Kidney tubule cell (primary cell): ENCODE data around the gene COL5A1.

Experiments
- DNase-seq: peaks from one replicate; pipeline ENCODE4 v3.0.0-alpha.2; 2018; ENCODE audit warnings: low spot score

Gene COL5A1

GRCh38 chr9:134742822-134743535 lies 101.4 kb downstream of the COL5A1 start:
- no peak for DNase-seq

GRCh38 chr9:134743853-134744252 lies 102.2 kb downstream of the COL5A1 start:
- DNase-seq, result no peak

DNA sequence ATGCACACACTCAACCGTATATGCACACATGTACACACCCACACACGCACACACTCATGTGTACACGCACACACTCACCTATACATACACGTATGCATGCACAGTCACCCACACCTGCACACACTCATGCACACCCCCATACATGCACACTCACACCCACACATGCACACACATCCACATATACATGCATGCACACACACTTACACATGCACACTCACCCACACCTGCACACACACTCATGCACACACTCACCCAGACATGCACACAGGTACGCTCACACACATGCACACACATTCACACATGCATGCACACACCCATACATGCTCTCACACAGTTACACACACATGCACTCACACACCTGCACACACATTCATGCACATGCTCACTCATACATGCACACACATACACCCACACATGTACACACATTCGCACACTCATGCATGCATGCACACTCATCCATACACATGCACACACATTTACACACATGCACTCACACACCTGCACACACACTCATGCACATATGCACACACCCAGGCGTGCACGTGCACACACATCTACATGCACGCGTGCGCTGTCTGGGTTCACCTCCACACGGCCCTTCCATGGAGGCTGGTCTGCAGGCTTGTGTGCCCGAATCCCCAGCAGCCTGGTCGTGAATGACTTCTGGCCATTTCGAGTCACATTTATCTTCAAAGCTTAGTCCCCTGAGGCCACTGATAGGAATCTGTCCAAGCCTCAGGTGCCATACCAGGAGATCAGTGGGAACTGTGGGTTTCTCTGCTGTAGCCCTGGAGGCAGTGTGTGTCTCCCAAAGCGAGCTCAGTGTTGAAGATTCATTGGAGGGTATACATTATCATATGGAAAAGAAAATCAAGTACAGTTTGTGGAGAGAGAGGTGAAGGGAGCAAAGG lies 103.0 kb downstream of the COL5A1 start:
- no peak for DNase-seq

DNA sequence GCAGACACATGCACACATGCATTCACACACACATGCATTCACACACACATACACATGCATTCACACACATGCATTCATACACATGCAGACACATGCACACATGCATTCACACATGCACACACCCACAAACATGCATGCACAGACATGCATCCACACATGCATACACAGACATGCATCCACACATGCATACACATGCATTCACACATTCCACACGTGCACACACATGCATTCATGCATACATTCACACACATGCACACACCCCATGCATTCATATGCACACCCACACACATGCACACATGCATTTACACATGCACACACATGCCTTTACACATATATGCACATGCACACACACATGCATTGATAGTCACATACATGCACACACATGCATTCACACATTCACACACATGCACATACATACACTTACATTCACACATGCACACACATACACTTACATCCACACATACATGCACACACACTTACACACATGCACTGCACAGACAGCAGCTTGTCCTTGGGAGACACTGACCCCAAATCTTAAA lies 106.4 kb downstream of the COL5A1 start:
- DNase-seq, result no peak

DNA sequence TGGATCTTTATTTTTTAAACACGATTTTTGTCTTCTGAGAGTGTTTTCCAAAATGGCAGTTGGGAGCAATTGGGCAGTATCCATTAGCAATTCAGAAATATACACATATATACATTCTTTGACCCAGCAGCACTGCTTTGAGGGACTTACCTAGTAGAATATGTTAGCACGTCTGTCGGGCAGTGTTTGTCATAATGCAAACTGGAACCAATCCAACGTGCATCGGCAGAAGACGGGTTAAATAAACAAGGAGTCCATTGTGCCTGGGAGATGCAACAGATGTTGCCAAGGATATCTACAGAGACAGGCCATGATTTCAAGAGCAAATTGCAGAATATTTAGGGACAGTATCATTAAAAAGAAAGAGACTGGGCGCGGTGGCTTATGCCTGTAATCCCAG lies 107.0 kb downstream of the COL5A1 start:
- DNase-seq, result no peak

- no peak for DNase-seq
Measured at GRCh38 chr9:134750450-134751155, 109.0 kb downstream of the COL5A1 start.

DNA sequence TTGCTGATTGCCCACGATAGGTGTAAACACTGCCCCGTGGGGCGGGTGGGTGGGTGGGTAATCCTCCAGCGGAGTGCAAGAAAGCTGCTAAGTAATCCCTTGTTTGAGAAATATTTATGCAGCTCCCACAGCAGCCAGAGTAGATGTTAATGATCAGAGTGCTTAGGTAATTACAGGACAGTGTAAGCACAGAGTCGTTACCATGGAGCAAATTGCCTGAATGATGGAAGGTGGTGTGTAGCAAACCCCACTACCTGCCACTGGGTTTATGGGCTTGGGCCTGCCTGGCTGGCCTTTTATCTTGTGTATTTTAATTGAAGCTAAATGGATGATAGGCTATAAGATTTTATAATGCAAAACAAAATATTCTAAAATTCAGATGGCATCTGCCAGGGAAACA lies 110.0 kb downstream of the COL5A1 start:
- DNase-seq, result no peak

DNA sequence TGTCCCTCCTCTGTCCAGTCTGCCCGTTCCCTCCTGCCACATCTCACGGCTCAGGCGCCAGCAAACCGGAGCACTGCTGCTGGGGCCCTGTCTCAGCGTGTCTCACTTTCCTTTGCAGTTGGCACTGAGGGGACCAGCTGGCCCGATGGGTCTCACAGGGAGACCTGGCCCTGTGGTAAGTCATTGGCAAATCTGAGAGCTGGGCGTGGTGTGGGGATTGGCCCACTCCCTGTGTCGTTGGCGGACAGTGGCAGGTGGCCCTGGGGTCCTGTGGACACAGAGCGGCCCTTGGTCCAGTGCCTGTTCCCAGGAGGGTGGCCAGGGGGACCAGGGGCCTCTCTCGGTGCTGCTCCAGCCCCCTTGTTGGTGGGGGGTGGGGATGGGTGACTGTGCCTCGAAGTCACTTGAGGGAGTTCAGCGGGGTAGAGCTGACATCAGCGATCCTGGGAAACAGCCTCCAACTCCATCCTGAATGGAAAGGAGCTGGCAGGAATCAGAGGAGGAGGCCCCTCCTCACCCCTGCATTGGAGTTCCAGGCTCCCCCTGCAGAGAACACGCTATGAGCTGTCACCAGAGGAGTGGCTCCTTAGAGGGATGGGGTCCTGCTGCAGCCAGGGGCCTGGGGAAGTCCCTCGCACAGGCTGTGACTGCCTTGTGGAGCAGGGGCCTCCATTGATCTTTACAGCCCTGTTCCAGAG lies 111.0 kb downstream of the COL5A1 start:
- no peak for DNase-seq

GRCh38 chr9:134753191-134753590 lies 111.6 kb downstream of the COL5A1 start:
- DNase-seq, result no peak

DNA sequence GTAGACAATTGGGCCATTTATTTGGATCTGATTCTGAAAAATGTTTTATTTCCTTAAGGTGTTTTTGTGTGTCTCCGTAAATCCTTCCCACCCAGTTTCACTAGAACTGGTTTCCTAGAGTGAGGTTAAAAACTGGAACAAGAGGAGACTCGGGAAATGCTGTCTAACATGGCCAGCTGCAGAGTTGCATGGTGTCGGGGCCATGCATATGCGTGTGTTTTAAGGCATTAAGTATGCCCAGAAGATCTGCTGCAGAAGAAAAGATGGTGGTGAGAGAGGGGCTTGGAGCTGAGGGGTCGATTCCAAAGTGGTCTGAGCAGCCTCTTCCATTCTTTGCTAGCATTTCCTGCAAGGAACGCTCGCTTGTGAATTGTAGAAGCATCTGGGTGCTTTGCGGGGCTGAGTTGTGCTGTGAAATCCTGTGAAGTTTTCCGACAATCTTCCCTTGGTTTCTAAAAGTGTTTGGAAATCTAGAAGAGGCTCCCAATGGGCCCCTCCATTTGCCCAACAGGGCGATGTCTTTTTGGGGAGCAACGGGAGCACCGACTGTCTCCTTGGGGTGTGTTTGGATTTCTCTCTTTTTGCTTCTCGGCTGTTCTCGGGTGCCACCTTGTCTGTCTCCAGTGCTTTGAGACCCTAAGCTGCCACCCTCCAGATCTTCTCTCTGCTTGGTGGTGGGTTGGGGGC lies 113.8 kb downstream of the COL5A1 start:
- no peak for DNase-seq

- no peak for DNase-seq
Measured at GRCh38 chr9:134756098-134756497, 114.5 kb downstream of the COL5A1 start.

DNA sequence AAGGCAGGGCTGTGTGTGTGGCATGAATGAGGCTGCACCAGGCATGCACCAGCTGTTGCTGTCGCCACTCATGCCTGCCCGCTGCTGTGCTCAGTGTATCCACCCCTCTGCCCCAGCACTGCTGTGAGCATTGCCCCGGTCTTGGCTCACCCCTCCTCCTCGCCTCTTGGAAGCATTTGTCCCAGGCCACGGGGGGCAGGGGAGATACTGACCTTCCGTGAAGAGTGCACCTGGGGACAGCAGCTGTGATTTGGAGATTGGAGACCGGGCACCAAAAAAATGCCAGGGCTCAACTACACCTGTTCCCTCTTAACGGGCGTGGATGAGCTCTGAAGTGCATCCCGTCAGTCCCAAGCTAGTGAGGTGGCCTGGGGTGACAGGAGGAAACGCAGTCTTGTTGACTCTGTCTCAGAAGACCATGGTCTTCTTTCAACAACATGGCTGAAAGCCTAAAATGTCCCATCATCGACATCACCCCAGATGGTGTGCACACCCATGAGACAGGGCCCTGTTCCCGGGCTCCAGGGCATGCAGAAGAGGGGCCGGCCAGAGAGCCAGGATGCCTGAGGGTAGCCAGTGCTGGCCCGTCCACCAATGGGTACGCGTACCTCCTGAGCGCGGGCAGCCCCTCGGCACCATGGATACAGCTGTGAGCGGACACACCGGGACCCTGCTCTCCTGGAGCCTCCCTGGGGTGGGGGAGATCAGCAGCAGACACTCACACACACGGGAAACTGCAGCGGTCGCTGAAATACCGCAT lies 115.8 kb downstream of the COL5A1 start:
- DNase-seq, result no peak

- no peak for DNase-seq
Measured at GRCh38 chr9:134758949-134759607, 117.5 kb downstream of the COL5A1 start.

DNA sequence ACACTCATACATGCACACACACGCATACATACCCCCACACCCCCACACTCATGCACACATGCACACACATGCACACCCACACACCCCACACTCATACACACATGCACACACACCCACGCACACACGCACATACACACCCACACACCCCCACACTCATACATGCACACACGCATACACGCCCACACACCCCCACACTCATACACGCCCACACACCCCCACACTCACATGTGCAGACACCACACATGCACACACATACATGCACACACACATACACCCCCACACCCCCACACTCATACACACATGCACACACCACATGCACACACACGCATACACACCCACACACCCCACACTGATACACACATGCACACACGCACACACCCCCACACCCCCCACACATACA lies 118.3 kb downstream of the COL5A1 start:
- DNase-seq, result no peak

DNA sequence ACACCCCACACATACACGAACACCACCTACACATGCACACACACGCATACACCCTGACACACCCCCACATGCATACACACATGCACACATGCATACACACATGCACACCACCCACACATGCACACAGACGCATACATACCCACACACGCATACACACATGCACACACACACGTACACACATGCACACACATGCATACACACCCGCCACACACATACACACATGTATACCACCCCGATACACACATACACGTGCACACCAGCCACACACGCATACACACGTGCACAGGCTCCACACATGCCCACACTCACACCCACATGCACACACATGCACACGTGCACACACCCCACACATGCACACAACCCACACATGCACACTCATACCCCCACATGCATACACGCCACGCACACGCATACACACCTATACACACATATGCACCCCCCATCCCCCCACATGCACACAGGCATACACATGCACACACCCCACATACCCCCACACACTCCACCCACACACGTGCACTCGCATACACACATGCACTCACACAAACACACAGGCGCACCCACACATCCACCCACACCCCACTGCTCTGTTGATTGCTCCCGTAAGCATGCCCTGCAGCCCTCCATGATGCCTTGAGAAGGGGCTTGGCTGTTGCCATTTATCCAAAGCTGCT lies 119.3 kb downstream of the COL5A1 start:
- DNase-seq, result no peak

DNA sequence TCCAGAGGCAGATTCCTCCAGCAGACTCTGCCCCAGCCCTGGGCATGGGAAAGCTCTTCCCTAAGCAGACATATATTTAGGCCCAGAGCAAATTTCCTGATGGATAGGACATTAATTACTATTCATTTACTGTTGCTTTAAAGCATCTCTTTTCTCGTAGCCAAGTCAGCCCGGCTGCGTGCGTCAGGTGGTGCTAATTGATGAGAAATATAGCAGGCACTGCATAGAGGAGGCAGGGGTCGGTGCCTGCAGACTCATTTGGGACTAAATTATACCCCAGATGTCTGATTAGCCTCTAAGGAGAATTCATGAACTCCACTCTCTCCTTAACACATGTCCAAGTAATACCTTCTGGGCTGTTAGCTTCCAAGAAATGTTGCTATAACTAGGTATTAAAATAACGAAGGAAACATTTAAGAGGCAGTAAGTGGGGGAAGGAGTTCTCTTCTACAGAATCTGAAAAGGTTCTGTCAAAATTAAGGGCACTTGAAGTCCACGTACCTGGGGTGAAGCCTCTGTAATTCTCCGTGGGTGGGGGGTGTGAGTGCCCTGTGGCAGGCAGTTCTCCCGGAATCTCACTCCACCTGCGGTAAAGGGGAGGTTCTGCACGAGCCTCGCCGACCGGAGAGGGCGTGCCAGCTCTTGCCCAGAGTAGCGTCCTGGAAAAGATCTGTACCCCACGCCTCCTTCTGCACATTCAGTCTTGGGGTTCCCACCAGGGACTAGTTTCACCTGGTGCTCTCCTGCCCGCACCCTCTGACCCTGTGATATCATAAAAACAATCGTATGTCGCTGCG lies 123.1 kb downstream of the COL5A1 start:
- DNase-seq, result no peak

DNA sequence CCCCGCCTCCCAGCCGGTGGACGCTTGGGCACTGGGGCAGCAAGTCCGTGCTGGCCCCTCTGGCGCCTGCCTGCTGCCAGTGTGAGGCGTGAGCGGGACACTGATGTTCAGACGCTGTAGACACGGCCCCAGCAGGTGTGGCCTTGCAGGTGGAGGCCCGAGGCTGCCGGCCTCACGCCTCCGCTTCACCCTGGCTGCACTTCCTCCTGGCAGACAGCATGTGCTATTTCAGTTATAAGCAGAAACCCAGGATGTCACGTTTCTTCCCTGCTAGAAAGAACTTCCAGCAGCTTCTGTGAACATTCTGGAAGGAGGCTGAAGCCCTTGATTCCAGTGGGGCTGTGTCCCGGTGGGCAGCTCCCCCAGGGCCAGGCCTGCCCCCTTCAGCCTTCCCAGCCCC lies 124.2 kb downstream of the COL5A1 start:
- no peak for DNase-seq

GRCh38 chr9:134766587-134766986 lies 125.0 kb downstream of the COL5A1 start:
- no peak for DNase-seq

- no peak for DNase-seq
Measured at GRCh38 chr9:134768332-134768708, 126.7 kb downstream of the COL5A1 start.
